Gastroesophageal sphincter (tissue), 4 donors: ENCODE data around the gene CISD3. TPM values are rescaled to one million over a fixed set of nuclear protein-coding genes. Genes with fewer than 3 reads are reported as not detected.
A peak's percentile ranks its signal among the peaks of the same experiment; 100 is the strongest.

Experiments
- ATAC-seq: fragments of 150-250 bp; one replicate; pipeline ENCODE4 v1.9.1; 2016; ENCODE audit warnings: mild to moderate bottlenecking, moderate library complexity
- H3K27ac ChIP-seq, 4 donors: fragments of 200-600 bp; sonication (generic) in 3 of 4; 1 replicate in 3 of 4; 2 replicates in 1 of 4; pipeline ENCODE4 v1.5.1; 2016 to 2019
- H3K27me3 ChIP-seq: fragments of 200-600 bp; sonication (generic); one replicate; pipeline ENCODE4 v1.5.1; 2019
- H3K36me3 ChIP-seq, 2 donors: fragments of 200-600 bp; sonication (generic); one replicate each; pipeline ENCODE4 v1.5.1; 2019; ENCODE audit warnings: control low read depth in 1 of 2
- H3K4me1 ChIP-seq, 3 donors: fragments of 200-600 bp; sonication (generic); 1 replicate in 2 of 3; 2 replicates in 1 of 3; pipeline ENCODE4 v1.5.1; 2016 to 2019; ENCODE audit warnings: control low read depth in 2 of 3
- H3K4me3 ChIP-seq, 2 donors: fragments of 200-600 bp; sonication (generic); one replicate each; pipeline ENCODE4 v1.5.1; 2019; ENCODE audit warnings: mild to moderate bottlenecking in 1 of 2, moderate library complexity in 1 of 2
- H3K9me3 ChIP-seq, 3 donors: fragments of 200-600 bp; sonication (generic); one replicate each; pipeline ENCODE4 v1.5.1; 2017 to 2019; ENCODE audit warnings: control low read depth in 2 of 3
- CTCF ChIP-seq, 4 experiments: fragments of 200-600 bp in 2 of 4; fragments of 450-650 bp in 2 of 4; sonication (generic) in 1 of 4; IDR thresholded peaks; one replicate each; pipeline ENCODE4 v1.5.1; 2017 to 2019; ENCODE audit warnings: antibody characterized with exemption in 4 of 4, mild to moderate bottlenecking in 2 of 4, moderate library complexity in 2 of 4
- EP300 ChIP-seq: sonication (generic); formaldehyde crosslinking; IDR thresholded peaks from one replicate; pipeline ENCODE4 v1.6.1; 2017; ENCODE audit warnings: antibody characterized with exemption, mild to moderate bottlenecking
- POLR2A ChIP-seq, 2 donors: fragments of 450-650 bp; IDR thresholded peaks; one replicate each; pipeline ENCODE4 v1.6.1; 2017; ENCODE audit warnings: antibody characterized with exemption in 2 of 2, mild to moderate bottlenecking in 2 of 2, moderate library complexity in 1 of 2
- POLR2AphosphoS5 ChIP-seq: sonication (generic); formaldehyde crosslinking; IDR thresholded peaks from one replicate; pipeline ENCODE4 v1.6.1; 2017; ENCODE audit warnings: antibody characterized with exemption
- WGBS, 2 donors: methylation state at CpG; one replicate each; pipeline ENCODE4 v1.1.5; 2018; ENCODE audit warnings: low coverage in 1 of 2; 5-methylcytosine and 5-hydroxymethylcytosine counted together
- total RNA-seq, 4 donors: library from RNA; depleted of rRNA; stranded (reverse); fragments of >200 nt; gene quantifications; one replicate each; pipeline ENCODE4 v1.1.0, GENCODE V29; 2016

Gene CISD3
- total RNA-seq, 4 donors from 2014 or later: 8.5 to 14.9 (median 11.1) TPM

- no peaks in the 10 kb centered on the region for H3K27me3 ChIP-seq
- WGBS, 2 donors: no CpG with 5 or more reads among the region's 47 CpGs
- no peaks in the 10 kb centered on the region for H3K9me3 ChIP-seq
- peaks cover 0 to 86% (median 24%) of the 10 kb centered on the region in 3 donors for H3K4me1 ChIP-seq
- peak; percentile 8 for ATAC-seq
- no peaks in the 10 kb centered on the region for H3K36me3 ChIP-seq
- TF ChIP-seq POLR2AphosphoS5: peak; percentile 73
- TF ChIP-seq CTCF (IDR thresholded peaks at IDR 0.05): no peak
- TF ChIP-seq POLR2A (IDR thresholded peaks at IDR 0.05): peak in 1 of 2 donors; percentile 21
- no peak for TF ChIP-seq EP300
- peak within 1 kb of the TSS; percentile 78 to 95 (median 88) for H3K27ac ChIP-seq
- H3K4me3 ChIP-seq: peak within 1 kb of the TSS; percentile 92
Observed at GRCh38 chr17:38748149-38748891, 18.2 kb downstream of the CISD3 start, which contains the start of gene PCGF2. Gene PCGF2, minus strand, starts transcription at chr17:38748336. Its CDS starts 7,934 bp downstream, at chr17:38740402.

GRCh38 chr17:38748892-38749222 lies 18.7 kb downstream of the CISD3 start:
- no peaks in the 10 kb centered on the region for H3K27me3 ChIP-seq
- TF ChIP-seq EP300 (no peak), POLR2A (IDR thresholded peaks at IDR 0.05) (no peak), POLR2AphosphoS5 (no peak), CTCF (IDR thresholded peaks at IDR 0.05) (no peak)
- no peaks in the 10 kb centered on the region for H3K9me3 ChIP-seq
- no peak for ATAC-seq
- peaks cover 0 to under 1% of the 10 kb centered on the region in 2 donors for H3K36me3 ChIP-seq
- H3K27ac ChIP-seq: peak overlapping the region; percentile 78 to 95 (median 88)
- H3K4me3 ChIP-seq: peak overlapping the region; percentile 92
- WGBS, 2 donors: no CpG with 5 or more reads among the region's 32 CpGs
- H3K4me1 ChIP-seq: peaks cover 0 to 86% (median 26%) of the 10 kb centered on the region in 3 donors

GRCh38 chr17:38749223-38750043 lies 19.3 kb downstream of the CISD3 start:
- WGBS, 2 donors: 0% methylated on average over 3 of the region's 79 CpGs; no CpG with 5 or more reads in 1 of the 2 donors
- Histone ChIP-seq H3K27me3 (no peaks in the 10 kb centered on the region), H3K4me1 (peaks cover 0 to 86% (median 30%) of the 10 kb centered on the region in 3 donors), H3K9me3 (no peaks in the 10 kb centered on the region), H3K36me3 (peaks cover 0 to 6% of the 10 kb centered on the region in 2 donors), H3K27ac (peak overlapping the region; percentile 78 to 95 (median 88)), H3K4me3 (peak overlapping the region; percentile 92)
- no peak for TF ChIP-seq EP300
- peak in 2 of 4 experiments; percentile 2 to 35 for TF ChIP-seq CTCF (IDR thresholded peaks at IDR 0.05)
- TF ChIP-seq POLR2AphosphoS5: peak; percentile 71
- TF ChIP-seq POLR2A (IDR thresholded peaks at IDR 0.05): peak; percentile 61 to 62
- ATAC-seq: peak; percentile 44

- H3K4me1 ChIP-seq: peaks cover 0 to 87% (median 30%) of the 10 kb centered on the region in 3 donors
- H3K4me3 ChIP-seq: peak overlapping the region; percentile 92
- no peak for ATAC-seq
- TF ChIP-seq POLR2A (IDR thresholded peaks at IDR 0.05) (no peak), CTCF (IDR thresholded peaks at IDR 0.05) (no peak), EP300 (no peak), POLR2AphosphoS5 (no peak)
- H3K27me3 ChIP-seq: no peaks in the 10 kb centered on the region
- peak overlapping the region in 3 of 4 donors; percentile 84 to 95 (median 91) for H3K27ac ChIP-seq
- peaks cover 0 to 12% of the 10 kb centered on the region in 2 donors for H3K36me3 ChIP-seq
- no peaks in the 10 kb centered on the region for H3K9me3 ChIP-seq
- WGBS, 2 donors: no CpG with 5 or more reads among the region's 12 CpGs
Observed at GRCh38 chr17:38750044-38750311, 19.8 kb downstream of the CISD3 start.
